NCI-H526 treated with DMSO at 0.1 percent for 48 hours (cell line): ENCODE results near the gene IL12RB1.
"Not testable (repeated sequence)": the region's sequence is repeated elsewhere in the genome, so short reads cannot be mapped to it uniquely, and the experiment has no call there.

Experiments
- DNase-seq: peaks from one replicate; lab custom pipeline; 2025; lab: John Stamatoyannopoulos, UW

The IL12RB1 gene

DNA sequence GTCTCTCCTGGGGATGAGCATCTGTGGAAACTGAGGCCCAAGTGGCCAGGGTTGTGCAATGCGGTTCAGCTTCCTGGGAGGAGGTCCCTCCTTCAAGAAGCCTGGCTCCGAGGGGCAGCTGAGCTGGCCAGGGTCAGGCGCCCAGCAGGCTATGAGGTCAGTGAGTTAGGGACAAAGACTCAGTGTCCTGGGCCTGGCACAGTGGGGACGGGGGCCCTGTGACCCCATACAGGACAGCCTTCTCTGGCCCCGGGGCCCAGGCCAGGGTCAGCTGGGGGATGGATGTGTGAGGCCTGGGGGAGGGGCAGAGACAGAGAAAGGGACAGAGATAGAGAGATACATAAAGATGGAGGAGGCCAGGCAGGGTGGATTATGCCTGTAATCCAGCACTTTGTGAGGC, 3.0 kb upstream of the IL12RB1 start:
- DNase-seq = no peak

DNA sequence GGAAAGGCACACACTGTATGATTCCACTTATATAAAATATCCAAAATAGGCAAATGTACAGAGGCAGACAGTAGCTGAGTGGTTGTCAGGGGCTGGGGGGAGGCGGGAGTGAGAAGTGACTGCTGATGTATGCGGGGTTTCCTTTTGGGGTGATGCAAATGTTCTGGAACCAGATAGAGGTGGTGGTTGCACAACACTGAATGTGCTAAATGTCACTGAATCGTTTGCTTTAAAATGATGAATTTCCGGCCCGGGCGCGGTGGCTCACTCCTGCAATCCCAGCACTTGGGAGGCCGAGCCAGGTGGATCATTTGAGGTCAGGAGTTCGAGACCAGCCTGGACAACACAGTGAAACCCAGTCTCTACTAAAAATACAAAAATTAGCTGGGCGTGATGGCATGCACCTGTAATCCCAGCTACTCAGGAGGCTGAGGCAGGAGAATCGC, 2.4 kb upstream of the IL12RB1 start:
- not testable (repeated sequence) for DNase-seq

DNA sequence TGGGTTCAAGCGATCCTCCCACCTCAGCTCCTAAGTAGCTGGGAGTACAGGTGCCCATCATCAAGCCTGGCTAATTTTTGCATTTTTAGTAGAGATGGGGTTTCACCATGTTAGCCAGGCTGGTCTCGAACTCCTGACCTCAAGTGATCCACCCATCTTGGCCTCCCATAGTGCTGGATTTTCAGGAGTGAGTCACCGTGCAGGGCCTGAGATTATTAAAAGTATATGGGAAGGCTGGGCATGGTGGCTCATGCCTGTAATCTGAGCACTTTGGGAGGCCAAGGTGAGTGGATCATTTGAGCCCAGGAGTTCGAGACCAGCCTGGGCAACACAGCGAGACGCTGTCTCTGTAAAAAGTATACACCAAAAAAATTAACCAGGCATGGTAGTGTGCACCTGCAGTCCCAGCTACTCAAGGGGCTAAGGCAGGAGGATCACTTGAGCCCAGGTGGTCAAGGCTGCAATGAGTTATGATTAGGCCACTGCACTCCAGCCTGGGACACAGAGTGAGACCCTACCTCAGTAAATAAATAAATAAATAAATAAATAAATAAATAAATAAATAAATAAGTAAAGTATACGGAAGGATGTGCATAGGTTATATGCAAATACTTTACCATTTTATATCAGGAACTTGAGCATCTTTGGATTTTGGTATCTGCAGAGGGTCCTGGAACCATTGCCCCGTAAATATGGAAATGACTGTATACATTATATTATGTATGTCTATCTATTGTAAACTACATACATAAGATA, 854 bp downstream of the IL12RB1 start:
- no peak for DNase-seq

GRCh38 chr19:18083929-18084684, 2.6 kb downstream of the IL12RB1 start:
- DNase-seq = no peak

DNA sequence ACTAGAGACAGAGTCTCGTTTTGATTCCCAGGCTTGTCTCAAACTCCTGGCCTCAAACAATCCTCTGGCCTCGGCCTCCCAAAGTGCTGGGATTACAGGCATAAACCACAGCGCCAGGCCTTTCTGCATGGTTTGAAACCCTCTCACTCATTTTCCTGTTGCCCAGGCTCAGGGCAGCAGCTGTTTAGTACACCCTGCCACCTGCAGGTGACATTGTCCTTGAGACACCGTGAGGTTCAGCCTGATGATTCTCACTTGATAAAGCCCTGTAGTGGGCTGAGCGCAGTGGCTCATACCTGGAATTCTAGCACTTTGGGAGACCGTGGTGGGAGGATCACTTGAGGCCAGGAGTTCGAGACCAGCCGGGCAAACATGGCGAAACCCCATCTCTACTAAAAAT, 12.5 kb downstream of the IL12RB1 start:
- no peak for DNase-seq

DNA sequence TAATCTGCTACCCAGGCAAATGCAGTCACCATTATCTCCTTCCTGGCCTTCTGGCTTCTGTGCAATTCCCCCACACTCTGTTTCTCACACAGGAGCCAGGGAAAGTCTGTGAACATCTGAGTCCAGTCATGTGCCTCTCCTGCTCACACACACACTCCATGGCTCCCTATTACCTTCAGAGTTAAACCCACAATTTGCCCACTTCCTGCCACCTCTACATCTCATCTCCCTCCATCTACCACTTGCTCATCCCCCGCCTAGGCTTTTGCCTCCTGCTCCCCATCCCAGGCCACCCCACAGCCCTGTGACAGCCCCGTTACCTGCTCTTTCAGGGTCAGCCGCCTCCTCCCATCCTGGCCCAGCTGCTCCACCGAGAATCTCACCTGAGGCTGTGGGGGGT, 13.5 kb downstream of the IL12RB1 start:
- DNase-seq = no peak

GRCh38 chr19:18072335-18072734, 14.4 kb downstream of the IL12RB1 start:
- no peak for DNase-seq

GRCh38 chr19:18070181-18070580, 16.6 kb downstream of the IL12RB1 start:
- no peak for DNase-seq

DNA sequence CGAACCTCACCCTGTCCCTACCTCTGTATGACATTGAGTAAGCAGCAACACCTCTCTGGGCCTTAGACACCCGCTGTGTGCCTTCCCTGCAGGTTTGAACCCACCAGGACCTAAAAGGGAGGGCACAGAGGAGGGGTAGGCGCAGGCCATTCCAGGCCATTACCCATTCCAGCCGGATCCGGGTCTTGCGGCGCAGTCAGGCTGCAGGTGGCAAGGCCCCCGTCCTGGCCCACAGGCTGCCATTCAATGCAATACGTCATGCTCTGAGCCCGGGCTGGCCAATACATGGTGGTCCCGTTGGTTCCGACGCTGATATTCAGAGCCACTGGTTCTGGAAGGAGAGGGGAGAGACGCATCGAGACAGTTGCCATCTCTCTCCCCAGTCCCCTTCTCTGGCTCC, 17.4 kb downstream of the IL12RB1 start:
- no peak for DNase-seq

DNA sequence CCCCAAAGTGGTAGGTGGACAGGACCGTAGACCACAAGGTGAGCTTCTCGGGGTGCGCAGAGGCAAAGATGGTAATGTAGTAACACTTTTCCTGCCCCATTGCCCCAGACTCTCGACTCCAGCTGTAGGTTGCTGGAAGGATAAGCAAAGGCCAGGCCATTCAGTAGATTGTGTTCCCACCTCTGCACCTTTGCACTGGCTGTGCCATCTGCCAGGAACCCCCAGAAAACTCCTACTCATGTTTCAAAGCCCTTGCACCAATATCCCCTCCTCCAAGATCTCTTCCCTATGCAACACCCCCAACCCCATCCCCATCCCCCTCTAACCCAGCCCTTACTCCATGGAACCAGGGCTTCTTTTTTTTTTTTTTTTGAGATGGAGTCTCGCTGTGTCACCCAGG, 18.3 kb downstream of the IL12RB1 start:
- no peak for DNase-seq

DNA sequence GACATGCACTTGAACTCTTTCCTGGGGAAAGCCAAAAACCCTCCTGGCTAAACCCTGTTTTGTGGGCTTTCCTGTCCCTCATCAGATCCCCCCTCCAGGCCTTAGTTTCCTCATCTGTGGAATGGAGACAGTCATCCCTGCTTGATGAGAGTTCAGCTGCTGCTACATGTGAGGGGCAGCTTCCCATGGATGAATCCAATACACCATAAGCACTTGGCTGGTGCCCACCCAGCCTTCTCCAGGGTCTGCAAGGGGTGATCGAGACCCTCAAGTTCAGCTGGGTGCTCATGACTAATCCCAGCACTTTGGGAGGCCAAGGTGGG, 21.6 kb downstream of the IL12RB1 start:
- DNase-seq = no peak

GRCh38 chr19:18063463-18063862, 23.3 kb downstream of the IL12RB1 start:
- no peak for DNase-seq

- DNase-seq = no peak
Measured at GRCh38 chr19:18062028-18062427, 24.7 kb downstream of the IL12RB1 start.

GRCh38 chr19:18060472-18060871, 26.3 kb downstream of the IL12RB1 start:
- no peak for DNase-seq

DNA sequence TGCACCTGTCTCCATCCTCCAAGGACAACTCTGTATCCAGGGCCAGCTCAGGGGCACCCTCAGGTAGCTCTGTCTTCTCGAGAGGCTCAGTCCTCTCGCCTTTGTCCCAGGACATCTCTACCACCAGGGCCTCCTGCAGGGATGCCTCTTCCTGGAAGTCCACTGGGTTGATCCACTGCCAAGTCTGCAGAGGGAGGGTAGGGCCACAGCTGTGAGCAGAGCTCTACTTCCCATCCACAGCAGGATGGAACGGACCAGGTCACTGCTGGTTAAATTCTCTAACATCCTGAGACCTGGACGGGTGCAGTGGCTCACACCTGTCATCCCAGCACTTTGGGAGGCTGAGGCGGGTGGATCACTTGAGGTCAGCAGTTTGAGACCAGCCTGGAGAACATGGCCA, 26.8 kb downstream of the IL12RB1 start:
- DNase-seq = no peak

GRCh38 chr19:18059297-18059696, 27.4 kb downstream of the IL12RB1 start:
- no peak for DNase-seq

- DNase-seq = peak; percentile 1
Measured at GRCh38 chr19:18058208-18059009, 28.3 kb downstream of the IL12RB1 start.

- DNase-seq = no peak
Measured at GRCh38 chr19:18057557-18057956, 29.2 kb downstream of the IL12RB1 start.

DNA sequence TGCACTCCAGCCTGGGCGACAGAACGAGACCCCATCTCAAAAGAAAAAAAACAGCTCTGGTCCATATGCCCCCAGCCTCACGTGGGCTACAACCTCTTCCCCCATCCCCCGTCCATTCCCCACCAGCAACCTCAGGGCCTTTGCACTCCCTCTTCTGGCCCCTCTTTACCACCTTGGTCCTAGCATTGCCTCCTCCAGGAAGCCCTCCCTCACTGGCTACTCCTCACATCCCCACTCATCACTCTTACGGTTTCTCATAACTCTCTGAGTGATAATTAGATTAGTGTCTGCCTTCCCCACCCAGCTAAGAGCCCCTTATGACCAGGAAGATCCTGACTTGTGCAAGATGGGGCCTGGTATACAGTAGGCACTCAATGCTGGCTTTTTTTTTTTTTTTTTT, 30.8 kb downstream of the IL12RB1 start:
- no peak for DNase-seq

DNA sequence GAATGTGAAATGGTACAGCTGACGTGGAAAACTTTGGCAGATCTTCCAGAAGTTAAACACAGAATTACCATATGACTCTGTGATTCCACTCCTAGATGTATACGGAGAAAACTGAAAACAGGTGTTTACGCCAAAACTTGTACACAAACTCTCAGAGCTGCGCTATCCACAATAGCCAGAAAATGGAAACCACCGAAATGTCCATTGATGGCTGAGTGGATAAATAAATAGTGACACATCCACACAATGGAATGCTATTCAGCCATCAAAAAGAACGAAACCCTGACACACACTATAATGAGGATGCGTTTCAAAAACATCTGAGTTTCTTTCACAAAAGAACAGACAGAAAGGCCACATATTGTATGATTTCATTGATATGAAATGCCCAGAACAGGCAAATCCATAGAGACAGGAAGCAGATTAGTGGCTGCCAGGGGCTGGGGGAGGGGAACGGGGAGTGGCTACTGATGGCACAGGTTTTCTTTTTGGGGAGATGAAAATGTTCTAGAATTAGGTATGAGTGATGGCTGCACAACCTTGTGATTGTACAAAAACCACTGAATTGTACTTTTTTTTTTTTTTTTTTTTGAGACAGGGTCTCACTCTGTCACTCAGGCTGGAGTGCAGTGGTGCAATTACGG, 33.0 kb downstream of the IL12RB1 start:
- no peak for DNase-seq

GRCh38 chr19:18051887-18052286, 34.8 kb downstream of the IL12RB1 start:
- DNase-seq = no peak

DNA sequence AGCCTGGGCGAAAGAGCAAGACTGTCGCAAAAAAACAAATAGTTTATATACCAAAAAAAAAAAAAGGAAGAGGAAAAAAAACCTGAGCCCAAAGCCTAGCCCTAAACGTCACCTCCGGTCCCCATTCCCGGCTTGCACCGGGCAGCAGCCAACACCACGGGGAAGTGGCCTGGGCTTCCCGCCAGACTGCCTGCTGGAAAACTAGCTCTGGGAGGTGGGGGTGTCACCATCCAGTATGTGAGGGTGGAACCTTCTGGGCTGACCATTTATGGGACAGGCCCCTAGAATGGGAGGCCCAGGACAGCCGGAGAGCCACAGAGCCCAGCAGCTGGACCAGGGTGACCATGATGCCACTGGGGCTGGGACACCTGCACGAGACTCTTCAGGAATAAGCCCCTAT, 37.3 kb downstream of the IL12RB1 start:
- DNase-seq = no peak
